SK-N-SH treated with all-trans-retinoic acid at 6 μM for 48 hours (cell line): Measurements from ENCODE around the gene MRPS33.

Experiments used
- ATAC-seq: fragments of 200-7000 bp; cut with Tn5 transposase; 3 replicates; pipeline ENCODE4 v1.9.1; 2020; ENCODE audit warnings: mild to moderate bottlenecking, moderate library complexity
- ARNTL ChIP-seq: fragments of 450-650 bp; formaldehyde crosslinking; IDR thresholded peaks from 2 replicates; pipeline ENCODE4 v1.5.0; 2020; ENCODE audit warnings: low read depth, mild to moderate bottlenecking, moderate library complexity, borderline replicate concordance
- BACH2 ChIP-seq: fragments of 250-450 bp; sonication (Bioruptor Pico); IDR thresholded peaks from 2 replicates; pipeline ENCODE4 v1.9.0; 2021; ENCODE audit warnings: mild to moderate bottlenecking, borderline replicate concordance
- CSDC2 ChIP-seq: fragments of 250-450 bp; sonication (Bioruptor Pico); IDR thresholded peaks from 2 replicates; pipeline ENCODE4 v1.5.0; 2020; ENCODE audit warnings: mild to moderate bottlenecking, moderate library complexity
- ESRRG ChIP-seq: fragments of 250-450 bp; sonication (Bioruptor Pico); IDR thresholded peaks from 2 replicates; pipeline ENCODE4 v1.6.1; 2021; ENCODE audit warnings: mild to moderate bottlenecking
- ISL1 ChIP-seq: fragments of 250-450 bp; sonication (Bioruptor Pico); IDR thresholded peaks from 2 replicates; pipeline ENCODE4 v2.1.2; 2022; ENCODE audit warnings: mild to moderate bottlenecking, moderate library complexity
- OSR1 ChIP-seq: fragments of 250-450 bp; sonication (Bioruptor Pico); IDR thresholded peaks from 2 replicates; pipeline ENCODE4 v1.8.0; 2022; ENCODE audit warnings: moderate library complexity, mild to moderate bottlenecking, inconsistent platforms
- RARB ChIP-seq: fragments of 250-450 bp; sonication (Bioruptor Pico); IDR thresholded peaks from 2 replicates; pipeline ENCODE4 v1.8.0; 2021; ENCODE audit warnings: mild to moderate bottlenecking, moderate library complexity
- SNAI2 ChIP-seq: fragments of 250-450 bp; sonication (Bioruptor Pico); IDR thresholded peaks from 2 replicates; pipeline ENCODE4 v1.5.0; 2020; ENCODE audit warnings: mild to moderate bottlenecking, moderate library complexity
- TCF4 ChIP-seq: fragments of 250-450 bp; sonication (Bioruptor Pico); IDR thresholded peaks from 2 replicates; pipeline ENCODE4 v1.8.0; 2021; ENCODE audit warnings: mild to moderate bottlenecking, moderate library complexity, borderline replicate concordance
- TOX ChIP-seq: fragments of 250-450 bp; sonication (Bioruptor Pico); IDR thresholded peaks from 2 replicates; pipeline ENCODE4 v1.8.0; 2021; ENCODE audit warnings: mild to moderate bottlenecking, moderate library complexity, borderline replicate concordance
- TSHZ2 ChIP-seq: fragments of 250-450 bp; sonication (Bioruptor Pico); IDR thresholded peaks from 2 replicates; pipeline ENCODE4 v1.5.0; 2020; ENCODE audit warnings: mild to moderate bottlenecking, moderate library complexity
- ZC3H10 ChIP-seq: fragments of 250-450 bp; sonication (Bioruptor Pico); IDR thresholded peaks from 2 replicates; pipeline ENCODE4 v1.5.1; 2021; ENCODE audit warnings: mild to moderate bottlenecking, moderate library complexity
- ZFP30 ChIP-seq: fragments of 450-650 bp; formaldehyde crosslinking; IDR thresholded peaks from 2 replicates; pipeline ENCODE4 v1.5.0; 2022; ENCODE audit warnings: mild to moderate bottlenecking, moderate library complexity
- ZNF565 ChIP-seq: fragments of 450-650 bp; formaldehyde crosslinking; conservative IDR thresholded peaks from 2 replicates; pipeline ENCODE4 v1.5.0; 2020; ENCODE audit warnings: low read depth, mild to moderate bottlenecking, moderate library complexity
- ZNF70 ChIP-seq: fragments of 450-650 bp; formaldehyde crosslinking; IDR thresholded peaks from 2 replicates; pipeline ENCODE4 v1.5.0; 2020; ENCODE audit warnings: mild to moderate bottlenecking, moderate library complexity
- ZNF8 ChIP-seq: fragments of 450-650 bp; formaldehyde crosslinking; IDR thresholded peaks from 2 replicates; pipeline ENCODE4 v1.5.0; 2020; ENCODE audit warnings: mild to moderate bottlenecking, moderate library complexity
- TF ChIP-seq, protein P1 (sequence below): fragments of 250-450 bp; sonication (Bioruptor Pico); IDR thresholded peaks from 2 replicates; pipeline ENCODE4 v1.5.1; 2020; ENCODE audit warnings: low read depth, mild to moderate bottlenecking, moderate library complexity
- TF ChIP-seq, protein P2 (sequence below): fragments of 250-450 bp; sonication (Bioruptor Pico); IDR thresholded peaks from 2 replicates; pipeline ENCODE4 v1.5.1; 2021; ENCODE audit warnings: mild to moderate bottlenecking, moderate library complexity
- TF ChIP-seq, protein P3 (sequence below): fragments of 250-450 bp; sonication (Bioruptor Pico); IDR thresholded peaks from 2 replicates; pipeline ENCODE4 v1.8.0; 2021; ENCODE audit warnings: low read depth, mild to moderate bottlenecking, moderate library complexity, borderline replicate concordance

The MRPS33 gene

DNA sequence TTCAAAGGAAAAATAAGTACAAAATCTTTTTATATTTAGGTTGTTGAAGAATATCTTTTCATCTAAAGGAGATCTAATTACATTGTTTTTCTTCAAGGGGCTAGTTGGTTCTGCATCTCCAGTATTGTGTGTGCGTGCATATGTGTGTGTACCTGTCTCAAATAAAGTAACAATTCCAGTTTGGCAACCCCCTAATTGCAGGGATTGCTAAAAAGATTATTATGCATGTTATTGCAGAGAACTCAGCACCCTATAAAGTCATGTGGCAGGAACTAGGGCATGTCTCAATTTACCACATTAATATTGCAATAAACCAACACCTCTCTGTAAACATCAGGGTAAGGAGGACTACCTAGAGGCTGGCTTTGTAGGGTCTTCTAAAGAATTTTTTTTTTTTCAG is 37.0 kb downstream of the MRPS33 start:
- ATAC-seq: no peak
- TF ChIP-seq TOX (CRISPR knock-in tag) (no peak), TSHZ2 (CRISPR knock-in tag) (no peak), TCF4 (CRISPR knock-in tag) (no peak), ARNTL (CRISPR knock-in tag) (no peak), ESRRG (CRISPR knock-in tag) (no peak), ISL1 (no peak), ZFP30 (CRISPR knock-in tag) (no peak)
- TF ChIP-seq, protein P1, sequence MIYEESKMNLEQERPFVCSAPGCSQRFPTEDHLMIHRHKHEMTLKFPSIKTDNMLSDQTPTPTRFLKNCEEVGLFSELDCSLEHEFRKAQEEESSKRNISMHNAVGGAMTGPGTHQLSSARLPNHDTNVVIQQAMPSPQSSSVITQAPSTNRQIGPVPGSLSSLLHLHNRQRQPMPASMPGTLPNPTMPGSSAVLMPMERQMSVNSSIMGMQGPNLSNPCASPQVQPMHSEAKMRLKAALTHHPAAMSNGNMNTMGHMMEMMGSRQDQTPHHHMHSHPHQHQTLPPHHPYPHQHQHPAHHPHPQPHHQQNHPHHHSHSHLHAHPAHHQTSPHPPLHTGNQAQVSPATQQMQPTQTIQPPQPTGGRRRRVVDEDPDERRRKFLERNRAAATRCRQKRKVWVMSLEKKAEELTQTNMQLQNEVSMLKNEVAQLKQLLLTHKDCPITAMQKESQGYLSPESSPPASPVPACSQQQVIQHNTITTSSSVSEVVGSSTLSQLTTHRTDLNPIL (CRISPR knock-in tag): no peak

DNA sequence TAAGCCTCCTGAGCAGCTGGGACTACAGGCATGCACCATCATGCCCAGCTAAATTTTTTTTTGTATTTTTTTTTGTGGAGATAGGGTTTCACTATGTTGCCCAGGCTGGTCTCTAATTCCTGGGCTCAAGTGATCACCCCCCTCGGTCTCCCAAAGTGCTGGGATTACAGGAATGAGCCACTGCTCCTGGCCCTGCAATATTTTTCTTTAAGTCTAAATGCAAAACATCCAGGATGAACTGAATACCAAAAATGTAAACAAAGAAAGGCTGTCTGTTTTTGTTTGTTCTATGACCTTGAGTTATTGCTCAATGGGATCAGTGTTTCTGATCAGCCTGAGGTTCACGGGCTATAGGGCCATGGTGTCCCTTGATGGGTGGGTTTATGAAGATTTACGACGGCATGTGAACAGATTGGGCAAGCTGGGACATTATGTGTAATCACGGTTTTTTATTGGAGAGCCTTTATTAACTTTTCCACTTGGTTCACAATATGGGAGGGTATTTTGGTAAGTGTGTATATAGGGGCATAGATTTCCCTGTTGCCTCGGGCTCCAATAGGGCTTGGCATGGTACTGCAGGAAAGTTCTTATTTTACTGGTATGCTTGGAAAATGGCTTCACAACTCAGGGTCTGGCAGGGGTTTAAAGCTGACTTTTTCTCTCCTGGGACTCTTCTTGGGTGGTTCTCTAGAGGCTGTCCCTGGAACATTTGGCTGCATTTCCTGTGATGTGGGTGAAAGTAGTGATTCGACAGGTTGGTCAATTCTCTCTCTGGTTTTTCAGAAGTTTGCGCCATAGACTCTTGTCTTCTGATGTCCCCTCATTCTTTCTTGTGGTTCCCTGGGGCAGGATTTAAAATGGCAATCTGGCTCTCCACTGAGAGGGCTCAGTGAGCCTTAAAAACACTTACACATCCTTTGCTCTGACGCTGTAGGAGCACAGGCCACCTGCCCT is 41.6 kb downstream of the MRPS33 start:
- TF ChIP-seq, protein P2, sequence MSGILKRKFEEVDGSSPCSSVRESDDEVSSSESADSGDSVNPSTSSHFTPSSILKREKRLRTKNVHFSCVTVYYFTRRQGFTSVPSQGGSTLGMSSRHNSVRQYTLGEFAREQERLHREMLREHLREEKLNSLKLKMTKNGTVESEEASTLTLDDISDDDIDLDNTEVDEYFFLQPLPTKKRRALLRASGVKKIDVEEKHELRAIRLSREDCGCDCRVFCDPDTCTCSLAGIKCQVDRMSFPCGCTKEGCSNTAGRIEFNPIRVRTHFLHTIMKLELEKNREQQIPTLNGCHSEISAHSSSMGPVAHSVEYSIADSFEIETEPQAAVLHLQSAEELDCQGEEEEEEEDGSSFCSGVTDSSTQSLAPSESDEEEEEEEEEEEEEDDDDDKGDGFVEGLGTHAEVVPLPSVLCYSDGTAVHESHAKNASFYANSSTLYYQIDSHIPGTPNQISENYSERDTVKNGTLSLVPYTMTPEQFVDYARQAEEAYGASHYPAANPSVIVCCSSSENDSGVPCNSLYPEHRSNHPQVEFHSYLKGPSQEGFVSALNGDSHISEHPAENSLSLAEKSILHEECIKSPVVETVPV (CRISPR knock-in tag): no peak
- no peak for TF ChIP-seq ISL1
- TF ChIP-seq TOX (CRISPR knock-in tag): no peak
- TF ChIP-seq, protein P3, sequence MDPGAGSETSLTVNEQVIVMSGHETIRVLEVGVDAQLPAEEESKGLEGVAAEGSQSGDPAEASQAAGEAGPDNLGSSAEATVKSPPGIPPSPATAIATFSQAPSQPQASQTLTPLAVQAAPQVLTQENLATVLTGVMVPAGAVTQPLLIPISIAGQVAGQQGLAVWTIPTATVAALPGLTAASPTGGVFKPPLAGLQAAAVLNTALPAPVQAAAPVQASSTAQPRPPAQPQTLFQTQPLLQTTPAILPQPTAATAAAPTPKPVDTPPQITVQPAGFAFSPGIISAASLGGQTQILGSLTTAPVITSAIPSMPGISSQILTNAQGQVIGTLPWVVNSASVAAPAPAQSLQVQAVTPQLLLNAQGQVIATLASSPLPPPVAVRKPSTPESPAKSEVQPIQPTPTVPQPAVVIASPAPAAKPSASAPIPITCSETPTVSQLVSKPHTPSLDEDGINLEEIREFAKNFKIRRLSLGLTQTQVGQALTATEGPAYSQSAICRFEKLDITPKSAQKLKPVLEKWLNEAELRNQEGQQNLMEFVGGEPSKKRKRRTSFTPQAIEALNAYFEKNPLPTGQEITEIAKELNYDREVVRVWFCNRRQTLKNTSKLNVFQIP (CRISPR knock-in tag): no peak
- TF ChIP-seq TSHZ2 (CRISPR knock-in tag): no peak
- no peak for TF ChIP-seq ZNF8 (CRISPR knock-in tag)
- no peak for TF ChIP-seq ZNF565
- ATAC-seq: no peak

DNA sequence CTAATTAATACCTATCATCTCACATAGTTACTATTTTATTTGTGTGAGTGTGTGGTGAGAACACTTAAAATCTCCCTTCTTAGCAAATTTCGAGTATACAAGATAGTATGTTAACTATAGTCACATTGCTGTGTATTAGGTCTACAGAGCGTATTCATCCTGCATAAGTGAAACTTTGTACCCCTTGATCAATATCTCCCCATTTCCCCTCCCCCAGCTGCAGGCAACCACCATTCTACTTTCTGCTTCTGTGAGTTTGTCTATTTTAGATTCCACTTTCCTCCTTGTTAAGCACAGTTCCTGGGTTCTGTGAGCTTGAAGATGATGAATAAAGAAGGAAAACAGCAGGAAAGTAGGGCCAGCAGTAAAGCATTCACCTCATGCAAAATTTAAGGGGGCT is 42.4 kb downstream of the MRPS33 start:
- no peak for TF ChIP-seq BACH2 (CRISPR knock-in tag)
- TF ChIP-seq, protein P1 (CRISPR knock-in tag): no peak
- TF ChIP-seq OSR1 (CRISPR knock-in tag): no peak
- TF ChIP-seq TOX (CRISPR knock-in tag): no peak
- TF ChIP-seq RARB (CRISPR knock-in tag): no peak
- no peak for TF ChIP-seq ZNF565
- no peak for TF ChIP-seq TSHZ2 (CRISPR knock-in tag)
- no peak for TF ChIP-seq SNAI2 (CRISPR knock-in tag)
- TF ChIP-seq ESRRG (CRISPR knock-in tag): no peak
- TF ChIP-seq ARNTL (CRISPR knock-in tag): no peak
- TF ChIP-seq TCF4 (CRISPR knock-in tag): no peak
- no peak for TF ChIP-seq ZNF70 (CRISPR knock-in tag)
- TF ChIP-seq ZC3H10 (CRISPR knock-in tag): no peak
- TF ChIP-seq, protein P2 (CRISPR knock-in tag): no peak
- no peak for TF ChIP-seq CSDC2 (CRISPR knock-in tag)
- ATAC-seq: no peak
